ENCODE results near the gene PPFIA1. TPM values are rescaled to one million over a fixed set of nuclear protein-coding genes. Genes with fewer than 3 reads are reported as not detected.

PPFIA1 gene
- total RNA-seq, 1 experiment from 2014 or later: 23.8 TPM

GRCh38 chr11:70297341-70297740, 26.9 kb downstream of the PPFIA1 start:
- DNase-seq (ENCODE audit: low read depth): peak; percentile 17

DNA sequence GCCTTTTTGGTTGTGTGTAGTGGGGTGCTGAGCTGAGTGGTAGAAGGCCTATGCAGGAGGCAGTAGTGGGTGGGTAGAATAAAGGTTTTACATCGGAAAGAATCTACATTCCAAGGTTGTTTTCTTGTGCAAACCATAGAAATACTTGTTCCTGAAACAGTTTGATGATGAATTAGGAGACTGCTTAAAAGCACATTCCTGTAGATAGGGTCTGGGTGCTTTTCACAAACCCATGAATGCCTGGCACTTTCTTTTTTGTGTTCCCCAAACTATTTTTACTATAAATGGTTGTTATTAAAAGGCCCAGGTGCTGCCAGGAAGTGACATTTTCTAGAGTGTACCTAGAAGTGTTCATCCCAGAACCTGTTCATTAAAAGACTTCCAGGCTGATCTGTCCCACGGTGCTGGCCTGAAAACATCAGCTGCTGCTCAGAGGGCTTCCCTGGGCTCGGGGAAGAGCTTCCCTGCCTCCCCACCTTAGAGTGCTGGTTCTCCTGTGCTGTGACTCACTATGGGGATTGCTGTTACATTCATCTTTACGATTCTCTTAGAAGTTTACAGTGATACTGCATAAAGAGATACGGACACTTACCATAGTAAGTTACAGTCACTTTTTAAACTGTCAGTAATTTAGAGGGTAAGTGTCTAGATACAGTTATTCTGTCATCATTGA, 27.9 kb downstream of the PPFIA1 start:
- no peak for DNase-seq (ENCODE audit: low read depth)

DNA sequence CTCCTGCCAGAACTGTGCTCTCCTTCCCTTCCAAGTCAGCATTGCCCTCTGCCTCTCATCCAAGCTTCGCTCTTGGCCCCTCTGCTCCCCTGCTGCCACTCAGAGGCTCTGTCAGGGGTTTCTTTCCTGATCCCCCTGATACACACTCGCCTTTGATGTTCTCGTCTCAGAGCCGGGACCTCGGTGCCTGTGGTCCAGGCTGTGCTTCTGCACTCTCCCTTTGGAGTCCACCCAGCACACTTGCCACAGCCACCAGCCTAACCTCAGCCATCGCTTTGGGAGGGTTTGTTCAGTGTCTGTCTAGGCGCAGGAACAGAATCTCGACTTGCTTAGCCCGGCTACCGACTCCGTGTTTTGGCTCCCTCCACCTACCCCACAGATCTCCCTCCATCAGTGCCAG, 29.1 kb downstream of the PPFIA1 start:
- DNase-seq (ENCODE audit: low read depth): no peak

DNA sequence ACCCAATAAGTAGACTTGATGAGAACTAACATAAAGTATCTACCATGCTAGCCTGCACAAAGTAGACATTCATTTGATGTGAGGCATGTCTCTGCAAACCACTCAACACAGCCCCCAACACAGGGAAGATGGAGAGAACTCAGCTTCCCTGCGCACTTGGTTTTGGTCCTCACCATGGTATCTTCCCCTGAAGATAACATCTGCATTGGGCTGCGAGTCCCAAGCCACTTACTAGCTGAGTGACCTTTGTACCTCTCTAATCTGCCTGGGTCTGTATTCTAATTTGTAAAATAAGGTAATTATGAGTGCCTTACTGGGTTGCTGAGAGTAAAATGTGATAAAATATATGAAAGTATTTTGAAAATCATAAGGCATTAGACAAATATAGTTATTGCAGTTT, 30.7 kb downstream of the PPFIA1 start:
- no peak for DNase-seq (ENCODE audit: low read depth)

GRCh38 chr11:70301721-70302418, 31.4 kb downstream of the PPFIA1 start:
- DNase-seq (ENCODE audit: low read depth): no peak

- DNase-seq (ENCODE audit: low read depth): peak; percentile 46
These were observed 31.9 kb downstream of the PPFIA1 start for GRCh38 chr11:70302419-70302752.

DNA sequence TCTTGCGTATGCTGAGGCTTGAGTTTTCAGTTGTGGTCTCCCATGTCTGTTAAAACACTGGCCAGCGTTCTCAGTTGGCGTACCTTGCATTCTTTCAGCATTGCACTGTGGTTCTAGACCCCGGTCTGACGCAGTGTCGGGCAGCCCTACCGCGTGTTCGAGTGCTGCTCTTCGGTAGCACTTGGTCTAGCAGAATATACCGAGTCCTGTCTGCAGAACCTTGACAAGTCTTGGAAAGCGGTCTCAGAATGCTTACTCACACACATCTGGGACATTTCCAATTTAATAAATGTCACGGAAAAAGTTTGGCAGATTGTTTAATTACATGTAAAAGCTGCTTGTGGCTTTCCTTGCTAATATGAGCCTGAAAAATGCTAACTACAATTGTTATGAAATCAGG, 32.6 kb downstream of the PPFIA1 start:
- DNase-seq (ENCODE audit: low read depth): peak; percentile 60

- no peak for DNase-seq (ENCODE audit: low read depth)
These were observed 33.7 kb downstream of the PPFIA1 start for GRCh38 chr11:70304208-70304603.

DNA sequence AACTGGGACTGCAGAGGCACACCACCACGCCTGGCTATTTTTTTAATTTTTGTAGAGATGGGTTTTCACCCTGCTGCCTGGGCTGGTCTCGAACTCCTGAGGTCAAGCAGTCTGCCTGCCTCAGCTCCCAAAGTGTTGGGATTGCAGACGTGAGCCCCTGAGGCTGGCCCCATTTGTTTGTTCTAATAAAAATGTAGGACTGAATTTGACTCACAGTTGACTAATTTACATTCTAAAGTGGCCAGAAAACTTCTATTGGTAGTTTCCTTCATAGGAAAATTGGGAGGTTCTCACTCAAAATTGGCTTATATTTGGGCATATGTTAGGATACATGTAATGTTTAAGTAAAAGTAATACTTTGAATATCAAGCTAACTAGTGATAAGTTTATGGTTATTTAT, 35.0 kb downstream of the PPFIA1 start:
- no peak for DNase-seq (ENCODE audit: low read depth)

GRCh38 chr11:70306586-70307033, 36.1 kb downstream of the PPFIA1 start:
- DNase-seq (ENCODE audit: low read depth): no peak

DNA sequence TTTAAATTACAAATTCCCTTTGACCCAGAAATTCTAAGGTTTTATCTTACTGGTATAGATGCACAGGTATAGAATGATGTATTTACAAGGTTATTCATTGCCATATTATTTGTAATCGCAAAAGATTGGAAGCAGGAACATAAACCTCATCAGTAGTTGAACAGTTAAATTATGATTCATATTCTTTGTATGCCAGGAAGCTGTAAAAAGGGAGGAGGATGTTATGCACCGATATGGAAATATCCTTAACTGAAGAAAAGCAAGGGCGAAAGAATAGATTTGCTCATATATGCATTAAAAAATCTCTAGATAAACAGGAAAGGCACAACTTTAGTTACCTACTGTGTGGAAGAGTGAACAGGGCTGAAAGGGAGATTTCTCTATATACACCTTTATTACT, 36.7 kb downstream of the PPFIA1 start:
- DNase-seq (ENCODE audit: low read depth): no peak

- DNase-seq (ENCODE audit: low read depth): no peak
These were observed 41.1 kb downstream of the PPFIA1 start for GRCh38 chr11:70311616-70312015.

DNA sequence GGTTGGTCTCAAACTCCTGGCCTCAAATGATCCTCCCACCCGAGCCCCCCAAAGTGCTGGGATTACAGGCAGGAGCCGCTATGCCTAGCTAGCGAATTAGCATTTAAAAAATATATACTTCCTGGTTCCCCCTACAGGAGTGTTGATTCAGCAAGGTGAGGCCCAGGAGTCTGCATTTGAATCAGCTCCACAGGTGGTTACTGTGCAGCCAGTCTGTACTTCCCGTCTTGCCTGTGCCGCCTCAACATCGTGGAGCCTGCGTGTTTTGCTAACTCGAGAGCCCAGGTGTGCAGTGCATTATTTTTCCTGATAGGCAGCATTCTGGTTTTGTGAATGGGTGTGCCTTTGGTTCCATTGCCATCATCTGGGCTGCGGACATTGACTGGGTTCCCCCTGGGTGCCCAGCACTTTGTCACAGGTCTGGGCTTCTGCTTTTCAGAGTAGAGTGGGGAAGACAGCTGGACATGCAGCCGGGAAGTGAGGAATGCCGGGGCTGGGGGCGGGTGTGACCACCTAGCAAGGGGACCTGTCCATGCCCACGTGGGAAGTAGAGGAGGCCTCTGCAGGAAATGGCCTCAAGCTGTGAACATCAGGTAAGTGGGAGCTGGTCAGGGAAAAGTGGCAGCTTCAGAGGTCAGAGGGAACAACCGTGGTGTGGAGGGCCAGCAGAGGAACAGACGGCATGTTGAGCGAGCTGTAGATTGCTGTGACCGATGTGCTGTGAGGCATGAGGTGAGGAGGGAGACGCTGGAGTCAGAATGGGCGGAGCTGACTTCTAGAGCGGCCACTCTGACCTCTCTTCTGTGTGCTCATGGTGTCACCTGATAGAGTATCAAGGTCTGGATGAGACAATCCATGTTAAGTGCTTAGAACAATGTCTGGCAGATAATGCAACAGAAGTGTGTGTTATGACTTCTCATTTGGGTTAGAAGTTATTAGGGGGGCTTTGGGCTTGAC, 42.2 kb downstream of the PPFIA1 start:
- no peak for DNase-seq (ENCODE audit: low read depth)

GRCh38 chr11:70313945-70314344, 43.5 kb downstream of the PPFIA1 start:
- DNase-seq (ENCODE audit: low read depth): no peak

DNA sequence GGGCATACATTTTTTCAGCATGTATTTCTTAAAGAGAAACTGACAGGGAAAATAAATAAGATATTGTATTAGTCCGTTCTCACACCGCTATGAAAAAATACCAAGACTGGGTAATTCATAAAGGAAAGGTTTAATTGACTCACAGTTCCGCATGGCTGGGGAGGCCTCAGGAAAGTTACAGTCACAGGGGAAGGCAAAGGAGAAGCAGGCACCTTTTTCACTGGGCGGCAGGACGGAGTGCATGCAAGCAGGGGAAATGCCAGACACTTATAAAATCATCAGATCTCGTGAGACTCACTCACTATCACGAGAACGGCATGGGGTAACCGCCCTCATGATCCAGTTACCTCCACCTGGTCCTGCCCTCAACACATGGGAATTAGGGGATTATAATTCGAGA, 44.2 kb downstream of the PPFIA1 start:
- DNase-seq (ENCODE audit: low read depth): no peak

GRCh38 chr11:70315716-70316115, 45.2 kb downstream of the PPFIA1 start:
- DNase-seq (ENCODE audit: low read depth): no peak

GRCh38 chr11:70317581-70318305, 47.3 kb downstream of the PPFIA1 start:
- DNase-seq (ENCODE audit: low read depth): no peak

DNA sequence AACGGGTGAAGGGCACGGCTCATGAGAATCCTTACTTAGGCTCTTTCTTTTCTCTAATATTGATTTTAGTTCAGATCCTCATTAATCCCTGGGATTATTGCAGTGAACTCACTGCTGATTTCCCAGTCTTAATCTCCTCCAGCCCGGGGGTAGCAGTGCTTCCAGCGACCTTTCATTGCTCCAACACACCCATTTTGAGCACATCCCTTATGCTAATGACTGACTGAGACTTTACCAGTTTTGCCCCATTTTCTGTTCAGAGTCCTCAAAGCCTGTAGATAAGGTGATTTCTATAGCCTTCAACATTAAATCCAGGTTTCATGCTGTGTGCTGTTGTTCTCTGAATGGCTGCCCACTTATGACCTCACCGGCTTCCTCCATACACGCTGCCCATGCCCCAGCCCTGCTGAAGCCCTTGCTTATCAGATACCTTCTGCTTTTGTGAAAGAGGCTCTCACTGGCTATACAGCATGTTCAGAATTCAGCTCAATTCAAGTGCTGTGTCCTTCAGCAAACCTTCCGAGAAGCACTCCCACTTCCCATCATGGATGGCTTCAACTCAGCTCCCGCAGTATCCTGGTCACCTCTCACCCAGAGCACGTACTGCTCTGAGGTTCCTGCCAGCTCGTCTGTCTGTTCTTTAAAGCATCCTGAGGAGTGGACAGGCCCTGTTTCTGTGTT, 49.0 kb downstream of the PPFIA1 start:
- DNase-seq (ENCODE audit: low read depth): no peak

DNA sequence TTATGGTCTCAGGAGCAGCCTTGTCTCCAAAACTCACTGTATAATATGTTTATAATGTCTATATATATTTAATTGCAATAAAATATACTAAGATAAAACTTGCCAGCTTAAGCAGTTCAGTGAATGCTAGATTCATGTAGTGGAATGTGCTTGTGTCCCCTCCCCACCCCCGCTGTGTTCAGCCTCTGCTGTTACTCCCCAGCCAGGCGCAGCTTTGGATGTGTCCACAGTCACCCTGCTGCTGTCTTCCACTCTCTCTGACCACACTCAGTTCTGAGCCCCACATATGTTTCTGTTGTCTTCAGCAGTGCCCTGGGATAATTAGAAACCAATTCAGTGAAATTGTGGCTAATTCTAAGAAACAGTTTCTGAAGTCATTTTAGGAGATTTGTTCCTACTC, 52.2 kb downstream of the PPFIA1 start:
- DNase-seq (ENCODE audit: low read depth): no peak

GRCh38 chr11:70323806-70324205, 53.3 kb downstream of the PPFIA1 start:
- DNase-seq (ENCODE audit: low read depth): peak; percentile 5

Measured in RPMI7951 (cell line).